ENCODE results near the gene DENND1A.

Gene DENND1A

DNA sequence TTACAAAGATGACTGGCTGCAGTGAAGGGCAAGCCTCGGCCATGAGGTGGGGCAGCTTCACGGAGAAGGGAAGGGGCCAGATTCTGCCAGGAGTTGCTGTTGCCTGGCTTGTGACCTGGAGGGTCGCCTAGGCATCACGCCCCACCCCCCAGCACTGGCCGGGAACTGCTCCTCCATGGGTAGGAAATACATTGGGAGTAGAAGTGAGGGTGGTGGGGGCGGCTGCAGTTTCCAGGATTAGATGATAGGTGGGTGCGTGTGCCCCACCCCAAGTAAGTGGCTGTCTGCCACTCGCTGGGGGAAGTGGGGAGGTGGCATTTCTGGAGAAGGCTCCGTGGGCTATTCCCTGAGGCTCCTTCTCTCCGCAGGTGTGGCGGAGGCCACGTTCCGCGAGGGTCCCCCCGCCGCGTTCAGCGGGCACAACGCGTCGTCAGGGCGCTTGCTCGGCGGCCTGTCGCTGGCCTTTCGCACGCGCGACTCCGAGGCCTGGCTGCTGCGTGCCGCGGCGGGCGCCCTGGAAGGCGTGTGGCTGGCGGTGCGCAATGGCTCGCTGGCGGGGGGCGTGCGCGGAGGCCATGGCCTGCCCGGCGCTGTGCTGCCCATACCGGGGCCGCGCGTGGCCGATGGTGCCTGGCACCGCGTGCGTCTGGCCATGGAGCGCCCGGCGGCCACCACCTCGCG lies 557.0 kb downstream of the DENND1A start:
- TF ChIP-seq, protein P1, sequence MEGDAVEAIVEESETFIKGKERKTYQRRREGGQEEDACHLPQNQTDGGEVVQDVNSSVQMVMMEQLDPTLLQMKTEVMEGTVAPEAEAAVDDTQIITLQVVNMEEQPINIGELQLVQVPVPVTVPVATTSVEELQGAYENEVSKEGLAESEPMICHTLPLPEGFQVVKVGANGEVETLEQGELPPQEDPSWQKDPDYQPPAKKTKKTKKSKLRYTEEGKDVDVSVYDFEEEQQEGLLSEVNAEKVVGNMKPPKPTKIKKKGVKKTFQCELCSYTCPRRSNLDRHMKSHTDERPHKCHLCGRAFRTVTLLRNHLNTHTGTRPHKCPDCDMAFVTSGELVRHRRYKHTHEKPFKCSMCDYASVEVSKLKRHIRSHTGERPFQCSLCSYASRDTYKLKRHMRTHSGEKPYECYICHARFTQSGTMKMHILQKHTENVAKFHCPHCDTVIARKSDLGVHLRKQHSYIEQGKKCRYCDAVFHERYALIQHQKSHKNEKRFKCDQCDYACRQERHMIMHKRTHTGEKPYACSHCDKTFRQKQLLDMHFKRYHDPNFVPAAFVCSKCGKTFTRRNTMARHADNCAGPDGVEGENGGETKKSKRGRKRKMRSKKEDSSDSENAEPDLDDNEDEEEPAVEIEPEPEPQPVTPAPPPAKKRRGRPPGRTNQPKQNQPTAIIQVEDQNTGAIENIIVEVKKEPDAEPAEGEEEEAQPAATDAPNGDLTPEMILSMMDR (IDR thresholded peaks at IDR 0.05; ENCODE audit: low read depth, low read length) = no peak
- H3K4me3 ChIP-seq (replicated peaks in 1 of 2; ENCODE audit: low read depth in 2 of 2, low read length in 2 of 2) = no peak overlapping the region
- no peak for DNase-seq (ENCODE audit: low read depth in 2 of 2)

DNA sequence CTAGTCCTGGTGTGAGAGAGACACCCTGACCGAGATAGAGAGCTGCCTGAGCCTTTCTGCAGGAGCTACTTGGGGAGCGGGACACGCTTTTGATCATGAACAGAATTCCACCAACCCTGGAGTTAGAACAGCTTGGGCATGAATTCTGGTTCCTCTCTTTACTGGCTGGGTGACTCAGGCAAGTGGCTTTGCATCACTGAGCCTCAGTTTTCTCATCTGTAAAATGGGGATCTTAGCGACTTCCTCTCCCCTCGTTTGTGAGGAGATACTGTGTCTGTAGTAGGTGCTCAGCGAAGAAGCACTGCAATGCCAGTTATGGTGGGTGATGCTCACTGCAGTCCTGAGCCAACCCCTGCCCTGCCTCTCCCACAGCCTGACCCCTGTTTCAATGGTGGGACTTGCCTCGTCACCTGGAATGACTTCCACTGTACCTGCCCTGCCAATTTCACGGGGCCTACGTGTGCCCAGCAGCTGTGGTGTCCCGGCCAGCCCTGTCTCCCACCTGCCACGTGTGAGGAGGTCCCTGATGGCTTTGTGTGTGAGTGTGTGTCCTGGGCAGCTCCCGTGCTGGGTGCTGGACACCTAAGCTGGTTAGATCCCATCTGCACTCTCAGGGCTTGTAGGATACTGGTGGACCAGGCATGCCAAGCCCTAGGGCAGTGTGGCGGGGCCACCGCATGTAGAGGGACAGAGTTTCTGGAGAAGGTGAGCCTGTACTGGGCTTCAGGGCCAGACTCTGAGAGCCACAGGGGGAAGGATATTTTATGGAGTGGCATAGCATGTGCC lies 557.9 kb downstream of the DENND1A start:
- no peak for DNase-seq (ENCODE audit: low read depth in 2 of 2)
- no peak overlapping the region for H3K4me3 ChIP-seq (replicated peaks in 1 of 2; ENCODE audit: low read depth in 2 of 2, low read length in 2 of 2)
- TF ChIP-seq, protein P1 (IDR thresholded peaks at IDR 0.05; ENCODE audit: low read depth, low read length) = no peak

DNA sequence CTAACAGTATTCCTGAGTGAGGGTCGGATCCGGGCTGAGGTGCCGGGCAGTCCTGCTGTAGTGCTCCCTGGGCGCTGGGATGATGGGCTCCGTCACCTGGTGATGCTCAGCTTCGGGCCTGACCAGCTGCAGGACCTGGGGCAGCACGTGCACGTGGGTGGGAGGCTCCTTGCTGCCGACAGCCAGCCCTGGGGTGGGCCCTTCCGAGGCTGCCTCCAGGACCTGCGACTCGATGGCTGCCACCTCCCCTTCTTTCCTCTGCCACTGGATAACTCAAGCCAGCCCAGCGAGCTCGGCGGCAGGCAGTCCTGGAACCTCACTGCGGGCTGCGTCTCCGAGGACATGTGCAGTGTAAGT lies 558.7 kb downstream of the DENND1A start:
- no peak for DNase-seq (ENCODE audit: low read depth in 2 of 2)
- H3K4me3 ChIP-seq (replicated peaks in 1 of 2; ENCODE audit: low read depth in 2 of 2, low read length in 2 of 2) = no peak overlapping the region
- TF ChIP-seq, protein P1 (IDR thresholded peaks at IDR 0.05; ENCODE audit: low read depth, low read length) = no peak

DNA sequence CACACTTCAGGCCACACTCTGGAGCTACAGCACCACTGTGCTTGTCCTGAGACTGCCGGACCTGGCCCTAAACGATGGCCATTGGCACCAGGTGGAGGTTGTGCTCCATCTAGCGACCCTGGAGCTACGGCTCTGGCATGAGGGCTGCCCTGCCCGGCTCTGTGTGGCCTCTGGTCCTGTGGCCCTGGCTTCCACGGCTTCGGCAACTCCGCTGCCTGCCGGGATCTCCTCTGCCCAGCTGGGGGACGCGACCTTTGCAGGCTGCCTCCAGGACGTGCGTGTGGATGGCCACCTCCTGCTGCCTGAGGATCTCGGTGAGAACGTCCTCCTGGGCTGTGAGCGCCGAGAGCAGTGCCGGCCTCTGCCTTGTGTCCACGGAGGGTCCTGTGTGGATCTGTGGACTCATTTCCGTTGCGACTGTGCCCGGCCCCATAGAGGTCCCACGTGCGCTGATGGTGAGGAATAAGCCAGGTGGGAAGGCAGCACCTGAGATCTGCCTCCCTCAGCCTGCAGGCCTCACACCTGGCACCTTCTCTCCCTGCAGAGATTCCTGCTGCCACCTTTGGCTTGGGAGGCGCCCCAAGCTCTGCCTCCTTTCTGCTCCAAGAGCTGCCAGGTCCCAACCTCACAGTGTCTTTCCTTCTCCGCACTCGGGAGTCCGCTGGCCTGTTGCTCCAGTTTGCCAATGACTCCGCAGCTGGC lies 559.2 kb downstream of the DENND1A start:
- no peak overlapping the region for H3K4me3 ChIP-seq (replicated peaks in 1 of 2; ENCODE audit: low read depth in 2 of 2, low read length in 2 of 2)
- TF ChIP-seq, protein P1 (IDR thresholded peaks at IDR 0.05; ENCODE audit: low read depth, low read length) = no peak
- no peak for DNase-seq (ENCODE audit: low read depth in 2 of 2)

DNA sequence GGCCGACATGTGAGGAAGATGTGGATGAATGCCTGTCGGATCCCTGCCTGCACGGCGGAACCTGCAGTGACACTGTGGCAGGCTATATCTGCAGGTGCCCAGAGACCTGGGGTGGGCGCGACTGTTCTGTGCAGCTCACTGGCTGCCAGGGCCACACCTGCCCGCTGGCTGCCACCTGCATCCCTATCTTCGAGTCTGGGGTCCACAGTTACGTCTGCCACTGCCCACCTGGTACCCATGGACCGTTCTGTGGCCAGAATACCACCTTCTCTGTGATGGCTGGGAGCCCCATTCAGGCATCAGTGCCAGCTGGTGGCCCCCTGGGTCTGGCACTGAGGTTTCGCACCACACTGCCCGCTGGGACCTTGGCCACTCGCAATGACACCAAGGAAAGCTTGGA lies 559.8 kb downstream of the DENND1A start:
- TF ChIP-seq, protein P1 (IDR thresholded peaks at IDR 0.05; ENCODE audit: low read depth, low read length) = no peak
- no peak for DNase-seq (ENCODE audit: low read depth in 2 of 2)
- no peak overlapping the region for H3K4me3 ChIP-seq (replicated peaks in 1 of 2; ENCODE audit: low read depth in 2 of 2, low read length in 2 of 2)

DNA sequence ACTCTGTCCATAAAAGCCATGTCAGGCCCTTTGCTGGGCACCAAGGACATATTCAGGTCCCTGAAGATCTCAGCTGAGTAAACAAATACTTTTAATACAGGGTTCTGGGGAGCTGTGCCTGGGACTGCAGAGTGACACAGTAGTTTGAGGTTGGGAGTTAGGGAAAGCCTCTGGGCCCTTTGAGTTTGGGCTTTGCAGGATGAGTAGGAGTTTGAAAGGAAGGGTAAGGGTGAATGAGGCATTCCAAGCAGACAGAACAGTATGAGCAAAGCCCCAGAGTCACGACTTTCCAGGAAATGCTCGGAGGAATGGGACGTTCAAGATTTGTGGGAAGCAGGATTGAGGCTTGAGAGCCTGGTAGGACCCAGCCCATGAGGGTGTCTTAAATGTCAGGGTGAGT lies 560.6 kb downstream of the DENND1A start:
- H3K4me3 ChIP-seq (replicated peaks in 1 of 2; ENCODE audit: low read depth in 2 of 2, low read length in 2 of 2) = no peak overlapping the region
- TF ChIP-seq, protein P1 (IDR thresholded peaks at IDR 0.05; ENCODE audit: low read depth, low read length) = no peak
- no peak for DNase-seq (ENCODE audit: low read depth in 2 of 2)
